Measurements from ENCODE around the gene HNRNPH2.

DNA sequence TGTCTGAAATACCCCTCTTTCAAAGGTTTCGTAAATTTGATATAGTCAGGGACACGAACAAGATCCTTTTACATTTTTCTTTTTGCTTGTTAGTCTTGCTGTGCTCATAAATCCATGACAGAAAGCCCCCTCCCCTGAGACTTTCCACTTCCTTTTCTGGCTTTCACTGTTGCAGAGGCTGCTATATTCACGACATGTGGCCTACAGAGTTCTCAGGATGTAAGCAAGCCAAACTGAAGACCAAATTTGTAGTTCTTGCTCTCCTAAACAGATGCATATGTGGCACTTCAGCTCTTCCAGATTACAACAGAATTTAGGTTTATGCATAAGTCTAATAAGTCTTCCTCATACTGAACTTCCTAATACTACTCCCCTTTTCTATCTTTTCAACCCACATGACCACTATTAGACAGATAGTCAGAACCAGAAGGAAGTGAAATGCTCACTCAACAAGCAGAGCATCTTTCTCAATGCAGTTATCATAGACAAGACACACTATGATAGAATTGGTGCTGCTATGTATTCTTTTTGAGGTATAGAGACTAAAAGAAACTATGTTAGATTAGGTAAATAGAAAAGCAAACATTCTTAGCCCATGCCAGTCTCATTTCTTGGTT is 37.0 kb upstream of the HNRNPH2 start:
- TF ChIP-seq, protein P1, sequence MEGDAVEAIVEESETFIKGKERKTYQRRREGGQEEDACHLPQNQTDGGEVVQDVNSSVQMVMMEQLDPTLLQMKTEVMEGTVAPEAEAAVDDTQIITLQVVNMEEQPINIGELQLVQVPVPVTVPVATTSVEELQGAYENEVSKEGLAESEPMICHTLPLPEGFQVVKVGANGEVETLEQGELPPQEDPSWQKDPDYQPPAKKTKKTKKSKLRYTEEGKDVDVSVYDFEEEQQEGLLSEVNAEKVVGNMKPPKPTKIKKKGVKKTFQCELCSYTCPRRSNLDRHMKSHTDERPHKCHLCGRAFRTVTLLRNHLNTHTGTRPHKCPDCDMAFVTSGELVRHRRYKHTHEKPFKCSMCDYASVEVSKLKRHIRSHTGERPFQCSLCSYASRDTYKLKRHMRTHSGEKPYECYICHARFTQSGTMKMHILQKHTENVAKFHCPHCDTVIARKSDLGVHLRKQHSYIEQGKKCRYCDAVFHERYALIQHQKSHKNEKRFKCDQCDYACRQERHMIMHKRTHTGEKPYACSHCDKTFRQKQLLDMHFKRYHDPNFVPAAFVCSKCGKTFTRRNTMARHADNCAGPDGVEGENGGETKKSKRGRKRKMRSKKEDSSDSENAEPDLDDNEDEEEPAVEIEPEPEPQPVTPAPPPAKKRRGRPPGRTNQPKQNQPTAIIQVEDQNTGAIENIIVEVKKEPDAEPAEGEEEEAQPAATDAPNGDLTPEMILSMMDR (IDR thresholded peaks at IDR 0.05 in 2 of 3, conservative IDR thresholded peaks at IDR 0.05 in 1 of 3; ENCODE audit: borderline replicate concordance in 1 of 3, insufficient read depth in 1 of 3, low read depth in 2 of 3, low read length in 2 of 3), result no peak
- TF ChIP-seq POLR2A (IDR thresholded peaks at IDR 0.05; ENCODE audit: borderline replicate concordance, extremely low read depth, insufficient read depth, insufficient read length), result no peak

All from HCT116 (cell line).